ENCODE data around the gene AMMECR1. TPM values are rescaled to one million over a fixed set of nuclear protein-coding genes. Genes with fewer than 3 reads are reported as not detected.

Gene AMMECR1
- total and polyA plus RNA-seq, 2 of the 13 experiments (the other 11 are each of a cell fraction or from before 2014, with no cell fraction given), result 3.1 to 7.5 TPM

DNA sequence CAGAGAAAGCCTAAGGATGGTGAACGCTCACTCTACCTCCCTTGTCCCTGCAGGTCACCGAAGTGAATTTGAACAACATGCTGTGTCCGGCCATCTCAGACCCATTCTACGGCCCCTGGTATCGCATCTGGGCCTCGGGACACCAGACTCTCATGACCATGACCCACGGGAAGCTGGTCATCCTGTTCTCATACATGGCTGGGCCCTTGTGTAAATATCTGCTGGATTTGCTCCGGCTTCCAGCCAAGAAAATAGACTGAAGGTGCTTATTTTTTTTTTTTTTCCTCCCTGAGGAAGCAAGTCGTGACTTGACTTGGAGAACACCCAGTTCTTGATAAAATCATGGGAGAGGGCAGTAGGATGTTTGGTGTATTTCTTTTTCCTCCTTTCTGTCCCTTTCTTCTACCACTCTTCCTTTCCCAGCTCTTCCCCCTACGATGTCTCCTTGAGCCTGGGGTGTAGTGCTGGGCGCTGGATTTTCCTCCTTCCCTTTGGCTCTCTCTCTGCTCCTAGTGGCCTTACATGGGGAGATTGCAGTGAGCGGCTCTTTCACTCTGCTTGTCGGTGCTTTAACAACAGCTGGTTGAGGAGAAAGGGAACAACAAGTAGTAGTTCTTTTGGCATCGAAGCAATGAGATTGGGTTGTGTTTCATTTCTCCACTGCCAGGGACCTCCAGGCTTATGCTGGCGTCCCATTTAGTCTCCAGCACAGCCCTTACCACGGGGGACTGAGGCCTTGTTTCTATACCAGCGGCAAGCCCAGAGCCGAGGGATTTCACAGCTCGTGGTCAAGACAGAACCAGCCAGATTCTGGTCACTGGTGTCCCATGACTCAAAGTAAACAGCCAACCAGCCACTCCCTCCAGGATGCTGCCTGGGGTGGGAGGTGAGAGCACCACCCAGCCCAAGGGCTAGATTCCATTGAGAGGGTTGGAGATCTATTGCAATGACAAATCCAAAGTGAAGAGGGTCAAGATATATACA lies 144.4 kb downstream of the AMMECR1 start:
- Histone ChIP-seq H3K9me3 (ENCODE audit: low read length) (no peaks in the 10 kb centered on the region), H3K9ac (ENCODE audit: insufficient read depth, low read depth, low read length) (no peak overlapping the region), H3K4me3 (replicated peaks in 1 of 3; ENCODE audit: insufficient read depth in 1 of 3, low read depth in 2 of 3, low read length in 3 of 3) (no peak overlapping the region), H4K20me1 (ENCODE audit: insufficient read depth, low read length) (no peaks in the 10 kb centered on the region), H2AFZ (ENCODE audit: low read length) (no peak overlapping the region), H3K27ac (ENCODE audit: extremely low read length, insufficient read depth, low read length) (no peak overlapping the region), H3K4me1 (ENCODE audit: insufficient read depth, low read length) (no peaks in the 10 kb centered on the region), H3K36me3 (replicated peaks in 1 of 2; ENCODE audit: control insufficient read depth in 1 of 2, insufficient read depth in 2 of 2, low read length in 2 of 2) (no peaks in the 10 kb centered on the region), H3K4me2 (ENCODE audit: low read depth, low read length) (no peak overlapping the region), H3K79me2 (ENCODE audit: insufficient read depth, low read length) (no peaks in the 10 kb centered on the region), H3K27me3 (ENCODE audit: control insufficient read depth in 1 of 2, insufficient read depth in 2 of 2, low read length in 2 of 2) (no peaks in the 10 kb centered on the region)
- 97% methylated on average over 10 of the region's 19 CpGs for WGBS (ENCODE audit: low lambda C conversion rate)
- BruUV-seq (replicated peaks), result no TSS peak
- in situ Hi-C loops (cut with HindIII; ENCODE audit: extremely low pct_ligation_motif_present, low pct_unique_long_range_greater_than_20kb) (loop anchor here (25.0 kb wide), 1 partner anchor 664 kb away; no protein-coding TSS in a partner anchor), intact Hi-C loops (cut with micrococcal nuclease; ENCODE audit: unreplicated experiment) (no loop called here)
- CTCF ChIA-PET (ENCODE audit: low intra/inter-chr PET ratio, low total read pairs), result no interaction called here
- no peak for DNase-seq (ENCODE audit: low spot score)
- no peak for ATAC-seq
- POLR2A ChIA-PET, result no interaction called here
- no peak for FAIRE-seq
- TF ChIP-seq, protein P1, sequence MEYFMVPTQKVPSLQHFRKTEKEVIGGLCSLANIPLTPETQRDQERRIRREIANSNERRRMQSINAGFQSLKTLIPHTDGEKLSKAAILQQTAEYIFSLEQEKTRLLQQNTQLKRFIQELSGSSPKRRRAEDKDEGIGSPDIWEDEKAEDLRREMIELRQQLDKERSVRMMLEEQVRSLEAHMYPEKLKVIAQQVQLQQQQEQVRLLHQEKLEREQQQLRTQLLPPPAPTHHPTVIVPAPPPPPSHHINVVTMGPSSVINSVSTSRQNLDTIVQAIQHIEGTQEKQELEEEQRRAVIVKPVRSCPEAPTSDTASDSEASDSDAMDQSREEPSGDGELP (IDR thresholded peaks at IDR 0.05; ENCODE audit: borderline replicate concordance, low read depth), result no peak
- no peak for TF ChIP-seq ELF1 (CRISPR knock-in tag; IDR thresholded peaks at IDR 0.05)
- TF ChIP-seq ZNF780A (CRISPR knock-in tag; IDR thresholded peaks at IDR 0.05), result no peak
- TF ChIP-seq, protein P2, sequence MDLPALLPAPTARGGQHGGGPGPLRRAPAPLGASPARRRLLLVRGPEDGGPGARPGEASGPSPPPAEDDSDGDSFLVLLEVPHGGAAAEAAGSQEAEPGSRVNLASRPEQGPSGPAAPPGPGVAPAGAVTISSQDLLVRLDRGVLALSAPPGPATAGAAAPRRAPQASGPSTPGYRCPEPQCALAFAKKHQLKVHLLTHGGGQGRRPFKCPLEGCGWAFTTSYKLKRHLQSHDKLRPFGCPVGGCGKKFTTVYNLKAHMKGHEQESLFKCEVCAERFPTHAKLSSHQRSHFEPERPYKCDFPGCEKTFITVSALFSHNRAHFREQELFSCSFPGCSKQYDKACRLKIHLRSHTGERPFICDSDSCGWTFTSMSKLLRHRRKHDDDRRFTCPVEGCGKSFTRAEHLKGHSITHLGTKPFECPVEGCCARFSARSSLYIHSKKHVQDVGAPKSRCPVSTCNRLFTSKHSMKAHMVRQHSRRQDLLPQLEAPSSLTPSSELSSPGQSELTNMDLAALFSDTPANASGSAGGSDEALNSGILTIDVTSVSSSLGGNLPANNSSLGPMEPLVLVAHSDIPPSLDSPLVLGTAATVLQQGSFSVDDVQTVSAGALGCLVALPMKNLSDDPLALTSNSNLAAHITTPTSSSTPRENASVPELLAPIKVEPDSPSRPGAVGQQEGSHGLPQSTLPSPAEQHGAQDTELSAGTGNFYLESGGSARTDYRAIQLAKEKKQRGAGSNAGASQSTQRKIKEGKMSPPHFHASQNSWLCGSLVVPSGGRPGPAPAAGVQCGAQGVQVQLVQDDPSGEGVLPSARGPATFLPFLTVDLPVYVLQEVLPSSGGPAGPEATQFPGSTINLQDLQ (CRISPR knock-in tag; IDR thresholded peaks at IDR 0.05), result no peak
- TF ChIP-seq FOSL2 (CRISPR knock-in tag; IDR thresholded peaks at IDR 0.05), result peak; percentile 45

All from HepG2 (cell line).